Epithelial cell of esophagus (primary cell): Measurements from ENCODE around the gene HCAR3.
"Not testable (repeated sequence)": the region's sequence is repeated elsewhere in the genome, so short reads cannot be mapped to it uniquely, and the experiment has no call there.

Experiments
- DNase-seq: peaks from one replicate; pipeline ENCODE4 v3.0.0; 2010; ENCODE audit warnings: low read depth
- H3K4me3 ChIP-seq: 2 replicates; pipeline ENCODE4 v1.5.1; 2011; ENCODE audit warnings: mild to moderate bottlenecking, low read length, control low read depth
- CTCF ChIP-seq: IDR thresholded peaks from 2 replicates; pipeline ENCODE4 v1.5.1; 2011; ENCODE audit warnings: low read depth, mild to moderate bottlenecking, low read length, control low read depth, inconsistent platforms; ENCODE audit not compliant: insufficient read depth; ENCODE audit errors: missing control alignments

Gene HCAR3

GRCh38 chr12:122688291-122688690 is 28.3 kb downstream of the HCAR3 start:
- H3K4me3 ChIP-seq, result no peak overlapping the region
- no peak for DNase-seq
- TF ChIP-seq CTCF, result no peak

- TF ChIP-seq CTCF, result no peak
- H3K4me3 ChIP-seq, result no peak overlapping the region
- DNase-seq, result peak; percentile 51
Measured at GRCh38 chr12:122687086-122687485, 29.5 kb downstream of the HCAR3 start.

GRCh38 chr12:122686538-122686937 is 30.1 kb downstream of the HCAR3 start:
- no peak for DNase-seq
- no peak for TF ChIP-seq CTCF
- no peak overlapping the region for H3K4me3 ChIP-seq

GRCh38 chr12:122684297-122684813 is 32.3 kb downstream of the HCAR3 start:
- no peak overlapping the region for H3K4me3 ChIP-seq
- TF ChIP-seq CTCF, result no peak
- DNase-seq, result no peak

GRCh38 chr12:122681814-122682213 is 34.8 kb downstream of the HCAR3 start:
- no peak for DNase-seq
- H3K4me3 ChIP-seq, result no peak overlapping the region
- TF ChIP-seq CTCF, result no peak

GRCh38 chr12:122680989-122681388 is 35.6 kb downstream of the HCAR3 start:
- H3K4me3 ChIP-seq, DNase-seq: not testable (repeated sequence)

GRCh38 chr12:122676781-122677180 is 39.8 kb downstream of the HCAR3 start:
- not testable (repeated sequence) for DNase-seq, H3K4me3 ChIP-seq

- DNase-seq, H3K4me3 ChIP-seq: not testable (repeated sequence)
Measured at GRCh38 chr12:122676015-122676414, 40.6 kb downstream of the HCAR3 start.

- H3K4me3 ChIP-seq, result no peak overlapping the region
- no peak for DNase-seq
- TF ChIP-seq CTCF, result no peak
Measured at GRCh38 chr12:122672515-122672914, 44.1 kb downstream of the HCAR3 start.
